Lower lobe of right lung (tissue), 2 donors: ENCODE results near the gene SREBF2. TPM values are rescaled to one million over a fixed set of nuclear protein-coding genes. Genes with fewer than 3 reads are reported as not detected.

Source experiments
- ATAC-seq, 2 donors: fragments of 200-7000 bp; cut with Tn5 transposase; one replicate each; pipeline ENCODE4 v1.9.1; 2020 to 2022; ENCODE audit warnings: mild to moderate bottlenecking in 2 of 2, moderate library complexity in 2 of 2
- DNase-seq: peaks from one replicate; pipeline ENCODE4 v3.0.0-alpha.2; 2020
- H3K27ac ChIP-seq: fragments of 200-600 bp; one replicate; pipeline ENCODE4 v1.8.0; 2022
- H3K27me3 ChIP-seq: fragments of 200-600 bp; one replicate; pipeline ENCODE4 v1.8.0; 2022; ENCODE audit warnings: low read depth
- H3K36me3 ChIP-seq: fragments of 200-600 bp; one replicate; pipeline ENCODE4 v1.8.0; 2022; ENCODE audit warnings: mild to moderate bottlenecking
- H3K4me1 ChIP-seq: fragments of 200-600 bp; one replicate; pipeline ENCODE4 v1.8.0; 2022
- H3K4me3 ChIP-seq: fragments of 200-600 bp; one replicate; pipeline ENCODE4 v1.8.0; 2022; ENCODE audit warnings: mild to moderate bottlenecking
- H3K9me3 ChIP-seq: fragments of 200-600 bp; one replicate; pipeline ENCODE4 v1.8.0; 2022
- intact Hi-C: fragments of 100-400 bp; cut with DNase I; formaldehyde crosslinking; loops from one replicate; pipeline ENCODE4 v1.11.0; 2022
- total RNA-seq: library from RNA; stranded (reverse); fragmentation: NEBNext Ultra II Directional; extraction: Animal tissue kit (Norgen Biotek cat#: 25700); gene quantifications from one replicate; pipeline ENCODE4 v1.2.1, GENCODE V29; 2021
- TF ChIP-seq, protein P1 (sequence below): fragments of 200-600 bp; IDR thresholded peaks from one replicate; pipeline ENCODE4 v1.8.0; 2022; ENCODE audit warnings: antibody characterized with exemption, mild to moderate bottlenecking
- donor health status: DM: no; HTN: yes; CAD: no; lungs with severe emphysema.

Gene SREBF2
- total RNA-seq, 1 donor from 2014 or later: 132 TPM

- TF ChIP-seq, protein P1, sequence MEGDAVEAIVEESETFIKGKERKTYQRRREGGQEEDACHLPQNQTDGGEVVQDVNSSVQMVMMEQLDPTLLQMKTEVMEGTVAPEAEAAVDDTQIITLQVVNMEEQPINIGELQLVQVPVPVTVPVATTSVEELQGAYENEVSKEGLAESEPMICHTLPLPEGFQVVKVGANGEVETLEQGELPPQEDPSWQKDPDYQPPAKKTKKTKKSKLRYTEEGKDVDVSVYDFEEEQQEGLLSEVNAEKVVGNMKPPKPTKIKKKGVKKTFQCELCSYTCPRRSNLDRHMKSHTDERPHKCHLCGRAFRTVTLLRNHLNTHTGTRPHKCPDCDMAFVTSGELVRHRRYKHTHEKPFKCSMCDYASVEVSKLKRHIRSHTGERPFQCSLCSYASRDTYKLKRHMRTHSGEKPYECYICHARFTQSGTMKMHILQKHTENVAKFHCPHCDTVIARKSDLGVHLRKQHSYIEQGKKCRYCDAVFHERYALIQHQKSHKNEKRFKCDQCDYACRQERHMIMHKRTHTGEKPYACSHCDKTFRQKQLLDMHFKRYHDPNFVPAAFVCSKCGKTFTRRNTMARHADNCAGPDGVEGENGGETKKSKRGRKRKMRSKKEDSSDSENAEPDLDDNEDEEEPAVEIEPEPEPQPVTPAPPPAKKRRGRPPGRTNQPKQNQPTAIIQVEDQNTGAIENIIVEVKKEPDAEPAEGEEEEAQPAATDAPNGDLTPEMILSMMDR: no peak
- intact Hi-C loops: no loop called here
- Histone ChIP-seq H3K36me3 (peaks cover 11% of the 10 kb centered on the region), H3K9me3 (no peaks in the 10 kb centered on the region), H3K4me1 (peaks cover 19% of the 10 kb centered on the region), H3K4me3 (no peak overlapping the region), H3K27ac (no peak overlapping the region), H3K27me3 (no peaks in the 10 kb centered on the region)
- ATAC-seq: no peak
- no peak for DNase-seq
These were observed 6.2 kb upstream of the SREBF2 start for GRCh38 chr22:41826430-41827383.

GRCh38 chr22:41827671-41828070 is 5.2 kb upstream of the SREBF2 start:
- H3K4me3 ChIP-seq: no peak overlapping the region
- ATAC-seq (no peak), DNase-seq (no peak)
- H3K36me3 ChIP-seq: peaks cover 11% of the 10 kb centered on the region
- TF ChIP-seq, protein P1: no peak
- no peak overlapping the region for H3K27ac ChIP-seq
- peaks cover 25% of the 10 kb centered on the region for H3K4me1 ChIP-seq
- intact Hi-C loops: no loop called here
- no peaks in the 10 kb centered on the region for H3K9me3 ChIP-seq
- no peaks in the 10 kb centered on the region for H3K27me3 ChIP-seq

- intact Hi-C loops: no loop called here
- Histone ChIP-seq H3K4me1 (peaks cover 25% of the 10 kb centered on the region), H3K27ac (no peak overlapping the region), H3K9me3 (no peaks in the 10 kb centered on the region), H3K36me3 (peaks cover 11% of the 10 kb centered on the region), H3K4me3 (no peak overlapping the region), H3K27me3 (no peaks in the 10 kb centered on the region)
- TF ChIP-seq, protein P1: no peak
- no peak for DNase-seq
- ATAC-seq: no peak
These were observed 4.4 kb upstream of the SREBF2 start for GRCh38 chr22:41828516-41828915.

- no peak overlapping the region for H3K4me3 ChIP-seq
- no peak overlapping the region for H3K27ac ChIP-seq
- ATAC-seq (no peak), DNase-seq (no peak)
- no peaks in the 10 kb centered on the region for H3K9me3 ChIP-seq
- TF ChIP-seq, protein P1: no peak
- intact Hi-C loops: no loop called here
- H3K4me1 ChIP-seq: peaks cover 37% of the 10 kb centered on the region
- H3K36me3 ChIP-seq: peaks cover 11% of the 10 kb centered on the region
- H3K27me3 ChIP-seq: no peaks in the 10 kb centered on the region
These were observed 2.7 kb upstream of the SREBF2 start for GRCh38 chr22:41830174-41830573.

- TF ChIP-seq, protein P1: no peak
- Histone ChIP-seq H3K9me3 (no peaks in the 10 kb centered on the region), H3K27me3 (no peaks in the 10 kb centered on the region), H3K36me3 (peaks cover 10% of the 10 kb centered on the region), H3K4me3 (no peak overlapping the region), H3K27ac (peak overlapping the region; percentile 14), H3K4me1 (peaks cover 32% of the 10 kb centered on the region)
- no peak for ATAC-seq
- no peak for DNase-seq
- intact Hi-C loops: no loop called here
These were observed 1.5 kb upstream of the SREBF2 start for GRCh38 chr22:41831383-41831782.
